B cell (primary cell): ENCODE results near the gene YAP1. TPM values are rescaled to one million over a fixed set of nuclear protein-coding genes. Genes with fewer than 3 reads are reported as not detected.

ENCODE experiments used
- ATAC-seq: fragments of 200-7000 bp; cut with Tn5 transposase; one replicate; pipeline ENCODE4 v1.10.0; 2021; ENCODE audit warnings: low read depth, mild to moderate bottlenecking, moderate number of reproducible peaks, moderate library complexity
- CTCF ChIA-PET: fragments of 350-600 bp; sonication (Branson Sonifier 250); formaldehyde crosslinking; loops from one replicate; lab custom pipeline; 2021; ENCODE audit warnings: antibody characterized with exemption, inconsistent platforms; lab: Charles Lee
- POLR2A ChIA-PET: fragments of 350-600 bp; sonication (Branson Sonifier 250); formaldehyde crosslinking; loops from one replicate; lab custom pipeline; 2021; ENCODE audit warnings: antibody characterized with exemption; lab: Charles Lee
- DNase-seq: peaks from one replicate; pipeline ENCODE4 v3.0.0; 2013
- H2AFZ ChIP-seq: 2 replicates; pipeline ENCODE4 v1.6.1; 2012; ENCODE audit warnings: mild to moderate bottlenecking, low read depth, low read length; ENCODE audit not compliant: insufficient read depth, poor library complexity, severe bottlenecking
- H3K27ac ChIP-seq, 2 donors: 1 replicate in 1 of 2; 2 replicates in 1 of 2; pipeline ENCODE4 v1.5.1; 2012 to 2013; ENCODE audit warnings: low read length in 2 of 2, mild to moderate bottlenecking in 2 of 2, moderate library complexity in 1 of 2
- H3K27me3 ChIP-seq, 4 experiments: fragments of 200-600 bp in 1 of 4; sonication (generic) in 1 of 4; replicated peaks in 1 of 4; 1 replicate in 2 of 4; 2 replicates in 2 of 4; pipeline versions ENCODE4 v1.6.1 to v1.7.0; 2013 to 2016; ENCODE audit warnings: low read length in 3 of 4, mild to moderate bottlenecking in 2 of 4, mixed read lengths in 1 of 4, moderate library complexity in 1 of 4; ENCODE audit not compliant: insufficient read depth in 4 of 4, control insufficient read depth in 3 of 4; ENCODE audit errors: control extremely low read depth in 1 of 4
- H3K36me3 ChIP-seq, 2 experiments: replicated peaks in 1 of 2; 1 replicate in 1 of 2; 2 replicates in 1 of 2; pipeline versions ENCODE4 v1.6.1 to v1.7.1; 2013; ENCODE audit warnings: low read length in 1 of 2; ENCODE audit not compliant: insufficient read depth in 2 of 2, control insufficient read depth in 1 of 2; ENCODE audit errors: control extremely low read depth in 1 of 2, extremely low read depth in 1 of 2
- H3K4me1 ChIP-seq, 2 donors: fragments of 200-600 bp in 1 of 2; sonication (generic) in 1 of 2; 1 replicate in 1 of 2; 2 replicates in 1 of 2; pipeline versions ENCODE4 v1.5.1 to v1.6.1; 2013 to 2017; ENCODE audit warnings: low read length in 2 of 2; ENCODE audit not compliant: control insufficient read depth in 2 of 2, insufficient read depth in 2 of 2
- H3K4me2 ChIP-seq: replicated peaks from 2 replicates; pipeline ENCODE3; 2012; ENCODE audit warnings: mild to moderate bottlenecking, low read depth, low read length; ENCODE audit not compliant: poor library complexity, severe bottlenecking
- H3K4me3 ChIP-seq, 5 experiments: fragments of 200-600 bp in 1 of 5; sonication (generic) in 1 of 5; 1 replicate in 3 of 5; 2 replicates in 2 of 5; pipeline versions ENCODE4 v1.5.1 to v1.7.0; 2011 to 2016; ENCODE audit warnings: low read length in 4 of 5, mild to moderate bottlenecking in 4 of 5, low read depth in 2 of 5, control low read depth in 1 of 5, moderate library complexity in 1 of 5; ENCODE audit not compliant: insufficient read depth in 1 of 5; ENCODE audit errors: control extremely low read depth in 1 of 5, extremely low read depth in 1 of 5
- H3K79me2 ChIP-seq: fragments of 200-600 bp; sonication (generic); one replicate; pipeline ENCODE4 v1.6.0; 2016; ENCODE audit warnings: low read length; ENCODE audit not compliant: control insufficient read depth, insufficient read depth
- H3K9ac ChIP-seq: fragments of 200-600 bp; sonication (generic); 2 replicates; pipeline ENCODE4 v1.6.1; 2017; ENCODE audit warnings: mild to moderate bottlenecking, low read length, moderate library complexity
- H3K9me3 ChIP-seq, 3 donors: one replicate each; pipeline versions ENCODE4 v1.6.1 to v1.7.1; 2013; ENCODE audit warnings: low read length in 2 of 3; ENCODE audit not compliant: control insufficient read depth in 2 of 3, insufficient read depth in 1 of 3; ENCODE audit errors: control extremely low read depth in 1 of 3
- H4K20me1 ChIP-seq: 2 replicates; pipeline ENCODE4 v1.6.0; 2012; ENCODE audit warnings: mild to moderate bottlenecking, low read length; ENCODE audit not compliant: insufficient read depth, control insufficient read depth, poor library complexity, severe bottlenecking
- H3K27ac Mint-ChIP-seq: one replicate; pipeline ENCODE4 v1.8.0; 2021; ENCODE audit warnings: mixed read lengths
- H3K27me3 Mint-ChIP-seq: one replicate; pipeline ENCODE4 v1.8.0; 2021; ENCODE audit warnings: mixed read lengths
- H3K4me1 Mint-ChIP-seq: one replicate; pipeline ENCODE4 v1.8.0; 2021; ENCODE audit warnings: mixed read lengths
- H3K4me3 Mint-ChIP-seq: one replicate; pipeline ENCODE4 v1.8.0; 2021; ENCODE audit warnings: mixed read lengths
- H3K9me3 Mint-ChIP-seq: one replicate; pipeline ENCODE4 v1.8.0; 2022; ENCODE audit warnings: mixed read lengths; ENCODE audit not compliant: insufficient read depth
- EZH2 ChIP-seq: IDR thresholded peaks from 2 replicates; pipeline ENCODE4 v1.6.1; 2012; ENCODE audit warnings: borderline replicate concordance, low read depth, mild to moderate bottlenecking, moderate library complexity, low read length; ENCODE audit not compliant: insufficient read depth, poor library complexity, severe bottlenecking
- WGBS: methylation state at CpG from one replicate; pipeline ENCODE4 v1.1.5; 2013; ENCODE audit warnings: missing lambda C conversion rate; ENCODE audit not compliant: insufficient coverage; 5-methylcytosine and 5-hydroxymethylcytosine counted together
- intact Hi-C: fragments of 100-400 bp; cut with micrococcal nuclease; formaldehyde crosslinking; loops from one replicate; pipeline ENCODE4 v1.10.0; 2022
- polyA plus RNA-seq: library from polyadenylated mRNA; depleted of rRNA; stranded (reverse); fragments of >200 nt; gene quantifications from 2 replicates; pipeline ENCODE4 v1.2.3, GENCODE V29; 2012
- total RNA-seq, 2 donors: library from RNA; stranded (reverse); fragments of 120-200 nt in 1 of 2; gene quantifications; 1 replicate in 1 of 2; 2 replicates in 1 of 2; pipeline versions ENCODE4 v1.2.3 to v1.2.4, GENCODE V29; 2013 to 2022
- TF ChIP-seq, protein P1 (sequence below): fragments of 200-600 bp; IDR thresholded peaks from one replicate; pipeline ENCODE4 v1.8.0; 2022; ENCODE audit warnings: antibody characterized with exemption, mild to moderate bottlenecking

YAP1 gene
- total and polyA plus RNA-seq, 2 donors (not counting 1 experiment from before 2014, with no cell fraction given) = not detected

DNA sequence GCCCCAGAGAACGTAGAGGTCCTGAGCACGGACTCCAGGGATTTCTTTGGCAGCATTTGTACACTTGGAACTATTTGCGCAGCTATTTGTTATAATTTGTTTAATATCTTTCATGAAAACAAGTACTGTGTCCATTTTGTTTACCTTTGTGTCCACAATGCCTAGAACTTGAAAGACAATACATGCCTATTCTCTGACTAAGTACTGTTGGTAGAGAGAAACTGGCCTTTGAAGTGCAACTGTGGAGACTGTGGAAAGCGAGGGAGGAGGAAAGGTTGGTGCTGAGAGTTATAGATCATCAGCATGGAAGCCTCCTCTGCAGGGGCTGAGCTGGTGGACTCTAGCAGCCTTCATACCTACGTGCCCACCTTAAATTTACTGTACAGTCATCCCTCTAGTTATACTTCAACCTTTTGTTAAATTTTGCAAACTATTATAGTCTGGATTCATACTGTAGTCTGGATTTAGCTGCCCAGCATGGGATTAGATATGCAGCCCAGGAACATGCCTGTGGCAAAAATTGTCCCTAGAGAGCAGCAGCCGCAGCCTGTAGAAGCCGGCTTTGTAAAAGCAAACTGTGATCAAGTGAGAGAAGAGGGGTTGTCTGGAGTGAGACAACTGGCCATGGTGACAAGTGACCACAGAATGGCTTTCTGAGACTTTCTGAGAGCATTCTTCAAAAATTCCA lies 24.2 kb upstream of the YAP1 start:
- H3K4me1 ChIP-seq = no peaks in the 10 kb centered on the region
- no peak for TF ChIP-seq EZH2
- TF ChIP-seq, protein P1, sequence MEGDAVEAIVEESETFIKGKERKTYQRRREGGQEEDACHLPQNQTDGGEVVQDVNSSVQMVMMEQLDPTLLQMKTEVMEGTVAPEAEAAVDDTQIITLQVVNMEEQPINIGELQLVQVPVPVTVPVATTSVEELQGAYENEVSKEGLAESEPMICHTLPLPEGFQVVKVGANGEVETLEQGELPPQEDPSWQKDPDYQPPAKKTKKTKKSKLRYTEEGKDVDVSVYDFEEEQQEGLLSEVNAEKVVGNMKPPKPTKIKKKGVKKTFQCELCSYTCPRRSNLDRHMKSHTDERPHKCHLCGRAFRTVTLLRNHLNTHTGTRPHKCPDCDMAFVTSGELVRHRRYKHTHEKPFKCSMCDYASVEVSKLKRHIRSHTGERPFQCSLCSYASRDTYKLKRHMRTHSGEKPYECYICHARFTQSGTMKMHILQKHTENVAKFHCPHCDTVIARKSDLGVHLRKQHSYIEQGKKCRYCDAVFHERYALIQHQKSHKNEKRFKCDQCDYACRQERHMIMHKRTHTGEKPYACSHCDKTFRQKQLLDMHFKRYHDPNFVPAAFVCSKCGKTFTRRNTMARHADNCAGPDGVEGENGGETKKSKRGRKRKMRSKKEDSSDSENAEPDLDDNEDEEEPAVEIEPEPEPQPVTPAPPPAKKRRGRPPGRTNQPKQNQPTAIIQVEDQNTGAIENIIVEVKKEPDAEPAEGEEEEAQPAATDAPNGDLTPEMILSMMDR = no peak
- no peak overlapping the region for H3K27ac ChIP-seq
- intact Hi-C loops = no loop called here
- H3K27ac Mint-ChIP-seq = no peak overlapping the region
- H3K4me1 Mint-ChIP-seq = no peaks in the 10 kb centered on the region
- H2AFZ ChIP-seq = no peak overlapping the region
- POLR2A ChIA-PET = no interaction called here
- H3K4me2 ChIP-seq = no peak overlapping the region
- no peaks in the 10 kb centered on the region for H4K20me1 ChIP-seq
- H3K36me3 ChIP-seq = no peaks in the 10 kb centered on the region
- CTCF ChIA-PET = no interaction called here
- peaks cover 0 to 5% (median 0%) of the 10 kb centered on the region in 3 donors for H3K9me3 ChIP-seq
- no peak overlapping the region for H3K4me3 ChIP-seq
- peaks cover 2% of the 10 kb centered on the region for H3K9me3 Mint-ChIP-seq
- DNase-seq (no peak), ATAC-seq (no peak)
- 96% methylated on average over 3 of the region's 7 CpGs for WGBS
- H3K4me3 Mint-ChIP-seq = no peak overlapping the region
- no peaks in the 10 kb centered on the region for H3K27me3 ChIP-seq
- H3K9ac ChIP-seq = no peak overlapping the region
- H3K27me3 Mint-ChIP-seq = peaks cover 9% of the 10 kb centered on the region
- no peaks in the 10 kb centered on the region for H3K79me2 ChIP-seq

- intact Hi-C loops = no loop called here
- no peaks in the 10 kb centered on the region for H3K79me2 ChIP-seq
- no peak overlapping the region for H3K4me2 ChIP-seq
- DNase-seq = no peak
- Mint-ChIP-seq H3K4me3 (no peak overlapping the region), H3K9me3 (no peaks in the 10 kb centered on the region), H3K4me1 (no peaks in the 10 kb centered on the region), H3K27ac (no peak overlapping the region), H3K27me3 (peaks cover 15% of the 10 kb centered on the region)
- H3K27ac ChIP-seq = no peak overlapping the region
- H3K36me3 ChIP-seq = no peaks in the 10 kb centered on the region
- H3K27me3 ChIP-seq = no peaks in the 10 kb centered on the region
- TF ChIP-seq EZH2 = no peak
- TF ChIP-seq, protein P1 = no peak
- H4K20me1 ChIP-seq = no peaks in the 10 kb centered on the region
- no peak overlapping the region for H3K4me3 ChIP-seq
- POLR2A ChIA-PET = no interaction called here
- no CpG with 5 or more reads among the region's 1 CpG for WGBS
- CTCF ChIA-PET = no interaction called here
- H2AFZ ChIP-seq = no peak overlapping the region
- no peaks in the 10 kb centered on the region for H3K9me3 ChIP-seq
- no peak overlapping the region for H3K9ac ChIP-seq
- no peak for ATAC-seq
- H3K4me1 ChIP-seq = no peaks in the 10 kb centered on the region
These were observed 13.1 kb upstream of the YAP1 start for GRCh38 chr11:102097186-102097585.
